Islet of Langerhans (tissue), 1 donor: Measurements from ENCODE around the gene SLC25A24.

ENCODE experiments used
- FAIRE-seq: peaks from one replicate; lab custom pipeline; 2011; peaks lifted over from hg19 to GRCh38; lab: Jason Lieb, UNC

Gene SLC25A24

GRCh38 chr1:108096089-108096488, 104.1 kb downstream of the SLC25A24 start:
- FAIRE-seq: no peak

- no peak for FAIRE-seq
These were observed 110.7 kb downstream of the SLC25A24 start for GRCh38 chr1:108089477-108089876.

DNA sequence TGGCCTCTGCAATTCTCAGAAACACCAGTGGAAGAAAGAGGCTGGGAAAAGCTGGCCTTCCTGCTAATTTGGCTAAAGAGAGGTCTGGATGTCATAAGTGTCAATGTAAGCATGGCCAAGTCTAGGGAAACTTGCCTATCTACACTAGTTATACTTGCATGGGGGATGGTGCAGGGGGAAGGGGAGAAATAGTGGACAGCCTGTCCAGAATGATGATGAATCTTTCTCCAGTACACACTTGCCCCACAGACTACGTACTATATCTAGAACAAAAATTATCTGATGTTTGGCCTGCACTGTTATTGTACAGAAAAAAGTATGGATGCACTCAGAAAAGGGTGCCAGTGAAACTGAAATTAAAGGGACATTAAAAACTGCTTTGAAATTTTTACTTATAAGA, 114.5 kb downstream of the SLC25A24 start:
- FAIRE-seq: no peak

DNA sequence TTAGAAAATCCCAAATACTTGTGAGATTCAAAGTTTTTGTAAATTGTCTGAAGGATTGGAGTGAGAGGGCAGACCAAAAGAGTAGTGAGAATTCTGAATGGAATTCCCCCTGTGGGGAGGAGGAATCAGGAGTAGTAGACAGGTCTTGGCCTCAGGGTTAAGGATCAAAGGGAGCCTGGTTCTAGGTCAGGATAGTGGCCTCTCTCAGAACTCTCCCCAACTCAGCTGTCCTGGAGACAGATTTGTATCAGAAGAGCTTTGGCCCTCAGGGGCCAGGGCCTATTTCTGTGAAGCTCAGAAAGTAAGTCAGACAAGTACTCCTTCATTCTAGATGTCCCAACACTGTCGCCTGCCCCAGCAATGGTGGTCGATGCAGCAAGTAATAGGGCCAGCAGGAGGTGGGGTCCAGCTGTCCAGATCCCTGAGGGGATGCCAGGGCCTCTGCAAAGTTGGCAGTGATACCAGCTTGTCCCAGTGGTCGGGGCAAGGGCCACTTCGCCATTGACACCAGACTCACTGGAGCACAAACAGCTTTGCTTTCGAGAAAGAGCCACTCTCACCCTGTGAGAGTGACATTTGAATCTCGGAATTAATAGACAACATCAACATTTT, 115.2 kb downstream of the SLC25A24 start:
- FAIRE-seq: no peak
